Keratinocyte (primary cell): ENCODE data around the gene FOXO1.

Experiments used
- CTCF ChIP-seq, 3 experiments: IDR thresholded peaks in 1 of 3; conservative IDR thresholded peaks in 1 of 3; optimal IDR thresholded peaks in 1 of 3; 2 replicates in 2 of 3; 3 replicates in 1 of 3; pipeline versions ENCODE3 to v1.5.1; 2011; ENCODE audit warnings: low read length in 3 of 3, mild to moderate bottlenecking in 3 of 3, moderate library complexity in 2 of 3, control low read depth in 1 of 3, inconsistent platforms in 1 of 3; ENCODE audit not compliant: insufficient read depth in 2 of 3; ENCODE audit errors: extremely low read depth in 1 of 3
- EZH2 ChIP-seq: IDR thresholded peaks from one replicate; pipeline ENCODE4 v1.6.1; 2012; ENCODE audit warnings: inconsistent platforms, mild to moderate bottlenecking, low read length, moderate library complexity

GRCh38 chr13:40578055-40578454 is 88.4 kb downstream of the FOXO1 start:
- TF ChIP-seq EZH2 (no peak), CTCF (optimal IDR thresholded peaks at IDR 0.05 in 1 of 3, IDR thresholded peaks at IDR 0.05 in 1 of 3, conservative IDR thresholded peaks at IDR 0.05 in 1 of 3; ENCODE audit: extremely low read depth in 1 of 3, insufficient read depth in 2 of 3, low read length in 3 of 3) (no peak)
